ENCODE data around the gene KRT16. TPM values are rescaled to one million over a fixed set of nuclear protein-coding genes. Genes with fewer than 3 reads are reported as not detected.

KRT16 gene
- total RNA-seq, 1 experiment from 2014 or later, result 0.61 TPM

DNA sequence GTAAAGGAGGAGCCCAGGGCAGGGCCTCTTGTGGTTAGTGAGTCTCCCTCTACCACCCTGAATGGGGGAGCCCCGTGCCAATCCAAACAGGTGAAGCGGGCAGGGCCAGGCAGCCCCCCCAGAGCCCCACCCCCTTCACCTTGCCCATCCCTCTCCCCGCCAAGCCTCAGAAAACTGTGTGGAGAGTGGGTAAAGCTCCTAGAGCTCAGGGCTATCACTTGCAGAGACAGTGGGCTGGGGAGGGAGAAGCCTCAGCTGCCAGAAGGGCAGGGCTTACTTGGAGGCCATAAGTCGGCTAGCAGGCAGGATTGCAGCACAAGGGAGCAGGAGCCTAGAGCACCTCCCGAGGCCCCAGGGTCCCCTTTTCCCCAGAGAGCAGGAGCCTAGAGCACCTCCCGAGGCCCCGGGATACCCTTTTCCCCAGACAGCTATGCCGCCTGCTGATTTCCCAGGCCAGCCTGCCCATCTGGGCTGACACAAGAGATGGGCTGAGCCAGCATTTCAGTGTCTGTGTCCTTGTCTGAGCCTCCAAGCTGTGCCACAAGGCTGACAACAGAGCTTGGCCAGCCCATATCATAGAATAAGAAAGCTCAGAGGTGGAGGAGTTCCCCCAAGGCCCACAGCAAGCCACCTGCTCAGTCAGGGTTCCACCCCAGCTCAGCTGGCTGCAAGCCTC is 19.1 kb downstream of the KRT16 start:
- POLR2A ChIA-PET, result no interaction called here
- DNase-seq (ENCODE audit: low read depth, low spot score), result no peak
- Histone ChIP-seq H3K27ac (ENCODE audit: low read depth, low read length) (no peak overlapping the region), H3K9me3 (ENCODE audit: control insufficient read depth in 1 of 2, insufficient read depth in 1 of 2, low read depth in 1 of 2, low read length in 2 of 2) (no peaks in the 10 kb centered on the region), H3K36me3 (ENCODE audit: control insufficient read depth in 1 of 2, insufficient read depth in 2 of 2, low read length in 2 of 2) (no peaks in the 10 kb centered on the region), H3K4me1 (ENCODE audit: control insufficient read depth in 1 of 2, insufficient read depth in 2 of 2, low read length in 2 of 2) (peaks cover 0 to 5% of the 10 kb centered on the region in 2 experiments; a peak in 1 of 4 replicates), H3K4me3 (replicated peaks in 1 of 2; ENCODE audit: low read depth in 1 of 2, low read length in 2 of 2) (no peak overlapping the region), H4K20me1 (ENCODE audit: insufficient read depth) (no peaks in the 10 kb centered on the region), H3K27me3 (ENCODE audit: insufficient read depth, low read length) (no peaks in the 10 kb centered on the region), H3K4me2 (ENCODE audit: low read length) (no peak overlapping the region), H2AFZ (ENCODE audit: low read depth, low read length, poor library complexity, severe bottlenecking) (no peak overlapping the region), H3K79me2 (ENCODE audit: insufficient read depth, low read length) (no peaks in the 10 kb centered on the region), H3K9me2 (ENCODE audit: insufficient read depth) (no peaks in the 10 kb centered on the region), H3K9ac (ENCODE audit: low read length) (no peak overlapping the region)
- intact Hi-C loops (cut with micrococcal nuclease), result loop anchor here (5.0 kb wide), 1 partner anchor 54 kb away; no protein-coding TSS in a partner anchor
- no peak for TF ChIP-seq POLR2AphosphoS5 (IDR thresholded peaks at IDR 0.05; ENCODE audit: low read depth, low read length)
- TF ChIP-seq JUND (IDR thresholded peaks at IDR 0.05), result no peak
- no peak for TF ChIP-seq EZH2 (IDR thresholded peaks at IDR 0.05)
- TF ChIP-seq YY1 (IDR thresholded peaks at IDR 0.05; ENCODE audit: extremely low read depth, insufficient replicate concordance, low read depth, low read length), result no peak
- TF ChIP-seq ELF1 (IDR thresholded peaks at IDR 0.05; ENCODE audit: borderline replicate concordance, low read depth), result no peak
- TF ChIP-seq SP1 (IDR thresholded peaks at IDR 0.05; ENCODE audit: low read depth), result no peak
- no peak for TF ChIP-seq ZFX (IDR thresholded peaks at IDR 0.05)
- no peak for TF ChIP-seq RAD21 (IDR thresholded peaks at IDR 0.05; ENCODE audit: low read depth)
- TF ChIP-seq SIN3A (IDR thresholded peaks at IDR 0.05; ENCODE audit: low read depth), result no peak
- no peak for TF ChIP-seq EZH2phosphoT487 (IDR thresholded peaks at IDR 0.05; ENCODE audit: borderline replicate concordance)
- no peak for TF ChIP-seq SRF (IDR thresholded peaks at IDR 0.05; ENCODE audit: low read depth)
- TF ChIP-seq, protein P1, sequence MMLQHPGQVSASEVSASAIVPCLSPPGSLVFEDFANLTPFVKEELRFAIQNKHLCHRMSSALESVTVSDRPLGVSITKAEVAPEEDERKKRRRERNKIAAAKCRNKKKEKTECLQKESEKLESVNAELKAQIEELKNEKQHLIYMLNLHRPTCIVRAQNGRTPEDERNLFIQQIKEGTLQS (IDR thresholded peaks at IDR 0.05), result no peak
- no peak for TF ChIP-seq TCF7L2 (IDR thresholded peaks at IDR 0.05; ENCODE audit: borderline replicate concordance, extremely low read depth, insufficient read depth, insufficient read length)
- no peak for TF ChIP-seq POLR2A (IDR thresholded peaks at IDR 0.05; ENCODE audit: borderline replicate concordance, extremely low read depth, insufficient read depth, insufficient read length)
- TF ChIP-seq, protein P2, sequence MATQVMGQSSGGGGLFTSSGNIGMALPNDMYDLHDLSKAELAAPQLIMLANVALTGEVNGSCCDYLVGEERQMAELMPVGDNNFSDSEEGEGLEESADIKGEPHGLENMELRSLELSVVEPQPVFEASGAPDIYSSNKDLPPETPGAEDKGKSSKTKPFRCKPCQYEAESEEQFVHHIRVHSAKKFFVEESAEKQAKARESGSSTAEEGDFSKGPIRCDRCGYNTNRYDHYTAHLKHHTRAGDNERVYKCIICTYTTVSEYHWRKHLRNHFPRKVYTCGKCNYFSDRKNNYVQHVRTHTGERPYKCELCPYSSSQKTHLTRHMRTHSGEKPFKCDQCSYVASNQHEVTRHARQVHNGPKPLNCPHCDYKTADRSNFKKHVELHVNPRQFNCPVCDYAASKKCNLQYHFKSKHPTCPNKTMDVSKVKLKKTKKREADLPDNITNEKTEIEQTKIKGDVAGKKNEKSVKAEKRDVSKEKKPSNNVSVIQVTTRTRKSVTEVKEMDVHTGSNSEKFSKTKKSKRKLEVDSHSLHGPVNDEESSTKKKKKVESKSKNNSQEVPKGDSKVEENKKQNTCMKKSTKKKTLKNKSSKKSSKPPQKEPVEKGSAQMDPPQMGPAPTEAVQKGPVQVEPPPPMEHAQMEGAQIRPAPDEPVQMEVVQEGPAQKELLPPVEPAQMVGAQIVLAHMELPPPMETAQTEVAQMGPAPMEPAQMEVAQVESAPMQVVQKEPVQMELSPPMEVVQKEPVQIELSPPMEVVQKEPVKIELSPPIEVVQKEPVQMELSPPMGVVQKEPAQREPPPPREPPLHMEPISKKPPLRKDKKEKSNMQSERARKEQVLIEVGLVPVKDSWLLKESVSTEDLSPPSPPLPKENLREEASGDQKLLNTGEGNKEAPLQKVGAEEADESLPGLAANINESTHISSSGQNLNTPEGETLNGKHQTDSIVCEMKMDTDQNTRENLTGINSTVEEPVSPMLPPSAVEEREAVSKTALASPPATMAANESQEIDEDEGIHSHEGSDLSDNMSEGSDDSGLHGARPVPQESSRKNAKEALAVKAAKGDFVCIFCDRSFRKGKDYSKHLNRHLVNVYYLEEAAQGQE (IDR thresholded peaks at IDR 0.05; ENCODE audit: low read depth), result no peak
- no peak for TF ChIP-seq FOSL1 (IDR thresholded peaks at IDR 0.05; ENCODE audit: low read depth)
- TF ChIP-seq CBX3 (IDR thresholded peaks at IDR 0.05; ENCODE audit: low read depth), result no peak
- ATAC-seq, result no peak
- RAD21 ChIA-PET (ENCODE audit: low non-redundant PET in 1 of 2, low total read pairs in 2 of 2, uncharacterized antibody in 2 of 2, unreplicated experiment in 2 of 2), result no interaction called here
- CTCF ChIA-PET, result interaction anchor here (0.6 kb wide), 1 partner anchor 10 kb away, joined by 4 read pairs; no protein-coding TSS in a partner anchor
- BruUV-seq (replicated peaks), result no TSS peak
